ENCODE measurements around the gene ADGB. TPM values are rescaled to one million over a fixed set of nuclear protein-coding genes. Genes with fewer than 3 reads are reported as not detected.
A peak's percentile ranks its signal among the peaks of the same experiment; 100 is the strongest.

Gene ADGB
- total RNA-seq, 1 donor from 2014 or later: not detected

DNA sequence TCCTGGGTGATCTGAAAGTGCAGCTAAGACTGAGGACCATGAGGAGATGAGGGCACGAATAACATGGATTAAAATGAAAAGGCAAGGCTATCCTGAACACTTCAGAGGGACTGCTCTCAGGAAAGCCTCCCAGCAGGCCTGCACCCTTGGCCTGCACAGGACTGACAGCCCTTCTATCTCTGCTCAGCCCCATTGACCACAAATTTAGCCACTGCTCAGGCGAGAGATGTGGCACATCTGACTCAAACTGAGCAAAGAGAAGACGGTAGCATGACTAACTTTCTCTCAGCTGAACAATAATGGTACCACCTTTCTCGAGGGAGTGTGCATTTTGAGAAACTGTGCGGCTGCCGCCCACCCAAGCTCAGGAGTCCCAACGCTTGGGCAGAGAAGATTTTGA, 257.5 kb downstream of the ADGB start:
- TF ChIP-seq, protein P1, sequence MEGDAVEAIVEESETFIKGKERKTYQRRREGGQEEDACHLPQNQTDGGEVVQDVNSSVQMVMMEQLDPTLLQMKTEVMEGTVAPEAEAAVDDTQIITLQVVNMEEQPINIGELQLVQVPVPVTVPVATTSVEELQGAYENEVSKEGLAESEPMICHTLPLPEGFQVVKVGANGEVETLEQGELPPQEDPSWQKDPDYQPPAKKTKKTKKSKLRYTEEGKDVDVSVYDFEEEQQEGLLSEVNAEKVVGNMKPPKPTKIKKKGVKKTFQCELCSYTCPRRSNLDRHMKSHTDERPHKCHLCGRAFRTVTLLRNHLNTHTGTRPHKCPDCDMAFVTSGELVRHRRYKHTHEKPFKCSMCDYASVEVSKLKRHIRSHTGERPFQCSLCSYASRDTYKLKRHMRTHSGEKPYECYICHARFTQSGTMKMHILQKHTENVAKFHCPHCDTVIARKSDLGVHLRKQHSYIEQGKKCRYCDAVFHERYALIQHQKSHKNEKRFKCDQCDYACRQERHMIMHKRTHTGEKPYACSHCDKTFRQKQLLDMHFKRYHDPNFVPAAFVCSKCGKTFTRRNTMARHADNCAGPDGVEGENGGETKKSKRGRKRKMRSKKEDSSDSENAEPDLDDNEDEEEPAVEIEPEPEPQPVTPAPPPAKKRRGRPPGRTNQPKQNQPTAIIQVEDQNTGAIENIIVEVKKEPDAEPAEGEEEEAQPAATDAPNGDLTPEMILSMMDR (IDR thresholded peaks at IDR 0.05): no peak
- DNase-seq (ENCODE audit: extremely low spot score, unreplicated experiment): no peak
- Mint-ChIP-seq H3K4me3 (ENCODE audit: unreplicated experiment) (no peak overlapping the region), H3K27ac (ENCODE audit: unreplicated experiment) (no peak overlapping the region), H3K9me3 (ENCODE audit: unreplicated experiment) (no peaks in the 10 kb centered on the region), H3K4me1 (ENCODE audit: unreplicated experiment) (peaks cover 23% of the 10 kb centered on the region), H3K27me3 (ENCODE audit: unreplicated experiment) (no peaks in the 10 kb centered on the region), H3K36me3 (ENCODE audit: unreplicated experiment) (no peaks in the 10 kb centered on the region)

DNA sequence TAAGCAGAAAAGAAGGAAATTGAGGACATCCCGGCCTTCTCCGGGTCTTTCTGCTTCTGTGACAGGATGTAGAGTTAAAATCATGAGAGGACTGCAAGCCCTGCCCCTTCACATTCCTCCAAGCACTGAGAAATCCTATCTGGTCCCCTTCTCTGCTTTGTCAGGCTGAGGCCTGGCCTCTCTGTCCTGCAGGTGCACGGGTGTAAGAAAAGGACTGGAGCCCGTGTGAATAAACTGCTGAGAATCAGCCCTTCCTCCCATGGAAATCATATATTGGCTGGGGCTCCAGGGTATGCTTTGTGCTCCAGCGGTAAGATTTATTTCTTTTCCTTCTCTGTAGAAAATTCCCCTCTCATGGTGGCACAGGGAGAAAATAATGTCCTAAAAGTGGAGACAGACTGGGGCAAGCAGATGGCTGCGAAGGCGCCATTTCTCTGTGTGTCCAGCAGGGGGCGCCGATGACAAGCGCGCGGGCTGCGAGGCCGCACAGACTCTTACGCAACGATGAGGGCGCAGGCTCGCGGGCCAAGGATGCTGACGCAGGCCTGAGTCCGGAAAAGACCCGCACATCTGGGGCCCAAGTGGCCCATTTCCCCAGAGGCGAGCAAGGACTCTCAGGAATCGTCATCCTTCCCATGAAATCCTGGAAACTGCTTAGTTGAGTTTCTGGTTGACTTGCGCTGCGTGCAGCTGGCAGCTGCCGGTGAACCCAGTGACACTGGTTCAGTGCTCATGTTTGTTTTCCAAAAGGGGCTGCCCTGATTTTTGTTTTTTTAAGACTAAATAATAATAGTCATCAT, 258.6 kb downstream of the ADGB start:
- Mint-ChIP-seq H3K27me3 (ENCODE audit: unreplicated experiment) (no peaks in the 10 kb centered on the region), H3K9me3 (ENCODE audit: unreplicated experiment) (no peaks in the 10 kb centered on the region), H3K36me3 (ENCODE audit: unreplicated experiment) (no peaks in the 10 kb centered on the region), H3K4me3 (ENCODE audit: unreplicated experiment) (peak overlapping the region; percentile 75), H3K4me1 (ENCODE audit: unreplicated experiment) (peaks cover 13% of the 10 kb centered on the region), H3K27ac (ENCODE audit: unreplicated experiment) (peak overlapping the region; percentile 89)
- TF ChIP-seq, protein P1 (IDR thresholded peaks at IDR 0.05): peak; percentile 99
- peak; percentile 92 for DNase-seq (ENCODE audit: extremely low spot score, unreplicated experiment)

DNA sequence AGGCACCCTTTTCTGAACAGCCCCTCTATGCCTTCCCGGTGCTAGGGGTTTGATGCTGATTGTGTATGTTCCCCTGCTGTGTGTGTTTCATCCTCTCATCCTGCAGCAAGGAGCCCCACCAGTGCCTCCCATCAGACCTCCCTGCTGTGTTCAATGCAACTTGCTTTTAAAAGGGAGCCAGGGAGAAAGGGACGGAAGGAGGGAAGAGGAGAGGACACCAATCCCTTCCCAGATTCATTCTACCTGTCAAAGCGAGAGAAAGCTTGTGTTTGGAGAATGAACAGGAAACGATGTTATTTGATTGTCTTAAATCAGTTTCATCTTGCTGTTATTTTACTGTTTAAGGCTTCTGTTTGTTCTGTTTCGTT, 259.2 kb downstream of the ADGB start:
- Mint-ChIP-seq H3K27ac (ENCODE audit: unreplicated experiment) (peak overlapping the region; percentile 89), H3K36me3 (ENCODE audit: unreplicated experiment) (peaks cover under 1% of the 10 kb centered on the region)

DNA sequence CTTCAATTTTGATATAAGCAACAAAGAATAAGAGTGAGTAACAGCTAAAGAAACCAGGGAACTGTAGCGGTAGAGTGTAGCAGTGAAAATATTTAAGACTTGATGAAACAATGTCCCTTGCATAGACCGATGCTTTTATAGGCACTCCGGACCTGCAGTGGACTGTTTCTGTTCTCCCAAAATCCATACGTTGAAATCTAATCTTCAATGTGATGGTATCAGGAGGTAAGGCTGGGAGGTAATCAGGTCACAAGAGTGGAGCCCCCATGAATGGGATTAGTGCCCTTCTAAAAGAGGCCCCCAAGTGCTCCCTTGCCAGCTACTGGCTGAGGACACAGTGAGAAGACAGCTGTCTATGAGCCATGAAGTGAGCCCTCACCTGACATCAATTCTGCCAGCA, 260.4 kb downstream of the ADGB start:
- Mint-ChIP-seq H3K4me3 (ENCODE audit: unreplicated experiment) (no peak overlapping the region), H3K36me3 (ENCODE audit: unreplicated experiment) (peaks cover 2% of the 10 kb centered on the region)

More for the DNA sequence above, 259.2 kb downstream of the ADGB start:
- no peak for DNase-seq (ENCODE audit: extremely low spot score, unreplicated experiment)
- H3K4me3 Mint-ChIP-seq (ENCODE audit: unreplicated experiment): peak overlapping the region; percentile 75
- TF ChIP-seq, protein P1 (IDR thresholded peaks at IDR 0.05): no peak
- H3K27me3 Mint-ChIP-seq (ENCODE audit: unreplicated experiment): no peaks in the 10 kb centered on the region
- H3K9me3 Mint-ChIP-seq (ENCODE audit: unreplicated experiment): no peaks in the 10 kb centered on the region
- H3K4me1 Mint-ChIP-seq (ENCODE audit: unreplicated experiment): peaks cover 13% of the 10 kb centered on the region

More for the DNA sequence above, 260.4 kb downstream of the ADGB start:
- no peaks in the 10 kb centered on the region for H3K27me3 Mint-ChIP-seq (ENCODE audit: unreplicated experiment)
- peaks cover 13% of the 10 kb centered on the region for H3K4me1 Mint-ChIP-seq (ENCODE audit: unreplicated experiment)
- TF ChIP-seq, protein P1 (IDR thresholded peaks at IDR 0.05): no peak
- H3K9me3 Mint-ChIP-seq (ENCODE audit: unreplicated experiment): no peaks in the 10 kb centered on the region
- H3K27ac Mint-ChIP-seq (ENCODE audit: unreplicated experiment): no peak overlapping the region
- DNase-seq (ENCODE audit: extremely low spot score, unreplicated experiment): no peak

All from osteocyte (in vitro differentiated cells).